ENCODE measurements around the gene ERGIC2.

The ERGIC2 gene

DNA sequence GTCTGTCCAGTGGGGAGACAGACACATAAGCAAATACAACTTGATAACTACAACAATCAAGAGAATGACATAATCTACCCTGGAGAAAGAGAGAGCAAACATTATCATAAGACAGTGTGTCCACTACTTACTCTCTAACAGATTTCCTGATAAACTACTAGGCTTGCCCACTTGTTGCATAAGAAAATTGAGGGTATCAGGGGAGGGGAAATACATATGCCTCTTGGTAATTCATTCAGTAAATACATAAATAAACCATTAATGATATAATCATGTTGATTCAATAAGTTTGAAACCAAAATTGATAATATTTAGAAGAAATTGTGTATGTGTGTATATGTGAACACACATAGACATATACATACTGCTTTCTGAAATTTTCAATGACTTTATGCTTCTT lies 76.6 kb downstream of the ERGIC2 start:
- TF ChIP-seq BACH2 (CRISPR knock-in tag; IDR thresholded peaks at IDR 0.05; ENCODE audit: borderline replicate concordance) (no peak), ZFP3 (CRISPR knock-in tag; IDR thresholded peaks at IDR 0.05) (no peak), SNAI2 (CRISPR knock-in tag; IDR thresholded peaks at IDR 0.05) (no peak), CSDC2 (CRISPR knock-in tag; IDR thresholded peaks at IDR 0.05) (no peak), CSRNP3 (CRISPR knock-in tag; IDR thresholded peaks at IDR 0.05) (no peak), ZFP30 (CRISPR knock-in tag; IDR thresholded peaks at IDR 0.05) (no peak), OSR1 (CRISPR knock-in tag; IDR thresholded peaks at IDR 0.05) (no peak), ZC3H10 (CRISPR knock-in tag; IDR thresholded peaks at IDR 0.05) (no peak), ESRRG (CRISPR knock-in tag; IDR thresholded peaks at IDR 0.05) (no peak)
- TF ChIP-seq, protein P1, sequence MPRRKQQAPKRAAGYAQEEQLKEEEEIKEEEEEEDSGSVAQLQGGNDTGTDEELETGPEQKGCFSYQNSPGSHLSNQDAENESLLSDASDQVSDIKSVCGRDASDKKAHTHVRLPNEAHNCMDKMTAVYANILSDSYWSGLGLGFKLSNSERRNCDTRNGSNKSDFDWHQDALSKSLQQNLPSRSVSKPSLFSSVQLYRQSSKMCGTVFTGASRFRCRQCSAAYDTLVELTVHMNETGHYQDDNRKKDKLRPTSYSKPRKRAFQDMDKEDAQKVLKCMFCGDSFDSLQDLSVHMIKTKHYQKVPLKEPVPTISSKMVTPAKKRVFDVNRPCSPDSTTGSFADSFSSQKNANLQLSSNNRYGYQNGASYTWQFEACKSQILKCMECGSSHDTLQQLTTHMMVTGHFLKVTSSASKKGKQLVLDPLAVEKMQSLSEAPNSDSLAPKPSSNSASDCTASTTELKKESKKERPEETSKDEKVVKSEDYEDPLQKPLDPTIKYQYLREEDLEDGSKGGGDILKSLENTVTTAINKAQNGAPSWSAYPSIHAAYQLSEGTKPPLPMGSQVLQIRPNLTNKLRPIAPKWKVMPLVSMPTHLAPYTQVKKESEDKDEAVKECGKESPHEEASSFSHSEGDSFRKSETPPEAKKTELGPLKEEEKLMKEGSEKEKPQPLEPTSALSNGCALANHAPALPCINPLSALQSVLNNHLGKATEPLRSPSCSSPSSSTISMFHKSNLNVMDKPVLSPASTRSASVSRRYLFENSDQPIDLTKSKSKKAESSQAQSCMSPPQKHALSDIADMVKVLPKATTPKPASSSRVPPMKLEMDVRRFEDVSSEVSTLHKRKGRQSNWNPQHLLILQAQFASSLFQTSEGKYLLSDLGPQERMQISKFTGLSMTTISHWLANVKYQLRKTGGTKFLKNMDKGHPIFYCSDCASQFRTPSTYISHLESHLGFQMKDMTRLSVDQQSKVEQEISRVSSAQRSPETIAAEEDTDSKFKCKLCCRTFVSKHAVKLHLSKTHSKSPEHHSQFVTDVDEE (CRISPR knock-in tag; IDR thresholded peaks at IDR 0.05) = no peak
- TF ChIP-seq, protein P2, sequence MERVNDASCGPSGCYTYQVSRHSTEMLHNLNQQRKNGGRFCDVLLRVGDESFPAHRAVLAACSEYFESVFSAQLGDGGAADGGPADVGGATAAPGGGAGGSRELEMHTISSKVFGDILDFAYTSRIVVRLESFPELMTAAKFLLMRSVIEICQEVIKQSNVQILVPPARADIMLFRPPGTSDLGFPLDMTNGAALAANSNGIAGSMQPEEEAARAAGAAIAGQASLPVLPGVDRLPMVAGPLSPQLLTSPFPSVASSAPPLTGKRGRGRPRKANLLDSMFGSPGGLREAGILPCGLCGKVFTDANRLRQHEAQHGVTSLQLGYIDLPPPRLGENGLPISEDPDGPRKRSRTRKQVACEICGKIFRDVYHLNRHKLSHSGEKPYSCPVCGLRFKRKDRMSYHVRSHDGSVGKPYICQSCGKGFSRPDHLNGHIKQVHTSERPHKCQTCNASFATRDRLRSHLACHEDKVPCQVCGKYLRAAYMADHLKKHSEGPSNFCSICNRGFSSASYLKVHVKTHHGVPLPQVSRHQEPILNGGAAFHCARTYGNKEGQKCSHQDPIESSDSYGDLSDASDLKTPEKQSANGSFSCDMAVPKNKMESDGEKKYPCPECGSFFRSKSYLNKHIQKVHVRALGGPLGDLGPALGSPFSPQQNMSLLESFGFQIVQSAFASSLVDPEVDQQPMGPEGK (CRISPR knock-in tag; IDR thresholded peaks at IDR 0.05; ENCODE audit: borderline replicate concordance) = no peak
- ATAC-seq = no peak

DNA sequence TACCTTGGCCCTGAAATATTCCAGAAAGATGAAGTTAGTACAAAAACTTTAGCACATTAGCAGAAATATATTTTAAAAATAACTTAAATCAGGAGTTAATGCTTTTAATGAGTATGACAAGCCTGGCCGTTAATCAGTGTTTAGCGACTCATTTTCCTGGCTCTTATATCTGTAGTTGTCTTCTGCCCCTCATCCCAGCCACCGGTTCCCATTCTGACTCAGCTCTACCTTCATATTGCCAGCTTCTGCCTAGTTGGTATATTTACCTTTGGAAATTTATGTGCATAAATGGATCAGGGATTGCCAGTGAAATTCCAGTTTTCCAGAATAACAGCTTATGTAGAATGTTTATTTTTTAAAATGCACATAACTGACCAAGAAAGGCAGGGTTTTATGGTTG lies 79.9 kb downstream of the ERGIC2 start:
- TF ChIP-seq ISL1 (CRISPR knock-in tag; IDR thresholded peaks at IDR 0.05) (no peak), TOX (CRISPR knock-in tag; IDR thresholded peaks at IDR 0.05; ENCODE audit: borderline replicate concordance) (no peak), ZFP30 (CRISPR knock-in tag; IDR thresholded peaks at IDR 0.05) (no peak), CSRNP3 (CRISPR knock-in tag; IDR thresholded peaks at IDR 0.05) (no peak), ZC3H10 (CRISPR knock-in tag; IDR thresholded peaks at IDR 0.05) (no peak), ZNF8 (CRISPR knock-in tag; IDR thresholded peaks at IDR 0.05) (no peak), SNAI2 (CRISPR knock-in tag; IDR thresholded peaks at IDR 0.05) (no peak), BACH2 (CRISPR knock-in tag; IDR thresholded peaks at IDR 0.05; ENCODE audit: borderline replicate concordance) (no peak), ARNTL (CRISPR knock-in tag; IDR thresholded peaks at IDR 0.05; ENCODE audit: borderline replicate concordance, low read depth) (no peak), ZNF70 (CRISPR knock-in tag; IDR thresholded peaks at IDR 0.05) (no peak), OSR1 (CRISPR knock-in tag; IDR thresholded peaks at IDR 0.05) (no peak), TCF4 (CRISPR knock-in tag; IDR thresholded peaks at IDR 0.05; ENCODE audit: borderline replicate concordance) (no peak), CSDC2 (CRISPR knock-in tag; IDR thresholded peaks at IDR 0.05) (no peak), RARB (CRISPR knock-in tag; IDR thresholded peaks at IDR 0.05) (no peak), ZFP3 (CRISPR knock-in tag; IDR thresholded peaks at IDR 0.05) (no peak), GLIS3 (CRISPR knock-in tag; IDR thresholded peaks at IDR 0.05) (no peak), POU6F1 (CRISPR knock-in tag; IDR thresholded peaks at IDR 0.05; ENCODE audit: borderline replicate concordance, low read depth) (no peak)
- TF ChIP-seq, protein P2 (CRISPR knock-in tag; IDR thresholded peaks at IDR 0.05; ENCODE audit: borderline replicate concordance) = no peak
- TF ChIP-seq, protein P3, sequence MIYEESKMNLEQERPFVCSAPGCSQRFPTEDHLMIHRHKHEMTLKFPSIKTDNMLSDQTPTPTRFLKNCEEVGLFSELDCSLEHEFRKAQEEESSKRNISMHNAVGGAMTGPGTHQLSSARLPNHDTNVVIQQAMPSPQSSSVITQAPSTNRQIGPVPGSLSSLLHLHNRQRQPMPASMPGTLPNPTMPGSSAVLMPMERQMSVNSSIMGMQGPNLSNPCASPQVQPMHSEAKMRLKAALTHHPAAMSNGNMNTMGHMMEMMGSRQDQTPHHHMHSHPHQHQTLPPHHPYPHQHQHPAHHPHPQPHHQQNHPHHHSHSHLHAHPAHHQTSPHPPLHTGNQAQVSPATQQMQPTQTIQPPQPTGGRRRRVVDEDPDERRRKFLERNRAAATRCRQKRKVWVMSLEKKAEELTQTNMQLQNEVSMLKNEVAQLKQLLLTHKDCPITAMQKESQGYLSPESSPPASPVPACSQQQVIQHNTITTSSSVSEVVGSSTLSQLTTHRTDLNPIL (CRISPR knock-in tag; IDR thresholded peaks at IDR 0.05; ENCODE audit: low read depth) = no peak
- TF ChIP-seq, protein P1 (CRISPR knock-in tag; IDR thresholded peaks at IDR 0.05) = no peak
- ATAC-seq = no peak
